ENCODE measurements around the gene INTS11.

The INTS11 gene

GRCh38 chr1:1353389-1354151 lies 29.1 kb upstream of the INTS11 start:
- peak overlapping the region; percentile 20 to 63 for H3K4me3 Mint-ChIP-seq

GRCh38 chr1:1352786-1353388 lies 28.4 kb upstream of the INTS11 start:
- H3K4me1 Mint-ChIP-seq (ENCODE audit: low read depth in 2 of 2): peaks cover 0 to 3% of the 10 kb centered on the region in 2 donors
- ATAC-seq (replicated peaks) (no peak), DNase-seq (no peak)
- no peaks in the 10 kb centered on the region for H3K9me3 Mint-ChIP-seq
- peaks cover 9% of the 10 kb centered on the region for H3K36me3 Mint-ChIP-seq (ENCODE audit: insufficient read depth)
- H3K27me3 Mint-ChIP-seq: peaks cover 11 to 40% of the 10 kb centered on the region in 2 donors
- H3K4me3 Mint-ChIP-seq: peak overlapping the region; percentile 57 to 66
- H3K27ac Mint-ChIP-seq: no peak overlapping the region

More at GRCh38 chr1:1353389-1354151, 29.1 kb upstream of the INTS11 start:
- no peak overlapping the region for H3K27ac Mint-ChIP-seq
- H3K27me3 Mint-ChIP-seq: peaks cover 18 to 47% of the 10 kb centered on the region in 2 donors
- no peaks in the 10 kb centered on the region for H3K9me3 Mint-ChIP-seq
- DNase-seq: no peak
- peaks cover 9% of the 10 kb centered on the region for H3K36me3 Mint-ChIP-seq (ENCODE audit: insufficient read depth)
- no peak for ATAC-seq (replicated peaks)
- peaks cover 0 to 3% of the 10 kb centered on the region in 2 donors for H3K4me1 Mint-ChIP-seq (ENCODE audit: low read depth in 2 of 2)

- H3K36me3 Mint-ChIP-seq (ENCODE audit: insufficient read depth): peaks cover 9% of the 10 kb centered on the region
- H3K9me3 Mint-ChIP-seq: no peaks in the 10 kb centered on the region
- peaks cover 9 to 29% of the 10 kb centered on the region in 2 donors for H3K27me3 Mint-ChIP-seq
- ATAC-seq (replicated peaks) (no peak), DNase-seq (no peak)
- peak overlapping the region in 1 of 2 donors; percentile 33 for H3K27ac Mint-ChIP-seq
- H3K4me3 Mint-ChIP-seq: peak overlapping the region; percentile 57 to 66
- H3K4me1 Mint-ChIP-seq (ENCODE audit: low read depth in 2 of 2): peaks cover 6 to 10% of the 10 kb centered on the region in 2 donors
Measured at GRCh38 chr1:1351511-1352427, 27.3 kb upstream of the INTS11 start.

- peak within 1 kb of the TSS; percentile 63 to 71 for H3K4me3 Mint-ChIP-seq
- ATAC-seq (replicated peaks) (peak; percentile 82), DNase-seq (peak; percentile 64 to 75 (median 69))
- H3K27ac Mint-ChIP-seq: peak within 1 kb of the TSS in 1 of 2 donors; percentile 6
- H3K4me1 Mint-ChIP-seq (ENCODE audit: low read depth in 2 of 2): peaks cover 8 to 13% of the 10 kb centered on the region in 2 donors
- H3K36me3 Mint-ChIP-seq (ENCODE audit: insufficient read depth): peaks cover 9% of the 10 kb centered on the region
- H3K9me3 Mint-ChIP-seq: no peaks in the 10 kb centered on the region
- peaks cover 9 to 26% of the 10 kb centered on the region in 2 donors for H3K27me3 Mint-ChIP-seq
Measured at GRCh38 chr1:1349256-1350012, 25.0 kb upstream of the INTS11 start, which contains the start of gene DVL1. Gene DVL1, minus strand, starts transcription at chr1:1349418. Its CDS starts 353 bp downstream, at chr1:1349065.

- Mint-ChIP-seq H3K27ac (peak overlapping the region in 1 of 2 donors; percentile 6), H3K36me3 (ENCODE audit: insufficient read depth) (peaks cover 5% of the 10 kb centered on the region), H3K4me1 (ENCODE audit: low read depth in 2 of 2) (peaks cover 8 to 14% of the 10 kb centered on the region in 2 donors), H3K9me3 (no peaks in the 10 kb centered on the region), H3K4me3 (peak overlapping the region; percentile 63 to 71), H3K27me3 (peaks cover 9 to 19% of the 10 kb centered on the region in 2 donors)
- DNase-seq (no peak), ATAC-seq (replicated peaks) (peak; percentile 40)
Measured at GRCh38 chr1:1348420-1349255, 24.2 kb upstream of the INTS11 start.

- Mint-ChIP-seq H3K9me3 (no peaks in the 10 kb centered on the region), H3K27me3 (peaks cover 7 to 11% of the 10 kb centered on the region in 2 donors), H3K4me1 (ENCODE audit: low read depth in 2 of 2) (peaks cover 8 to 18% of the 10 kb centered on the region in 2 donors), H3K4me3 (peak overlapping the region; percentile 63 to 71), H3K27ac (peak overlapping the region; percentile 35 to 76), H3K36me3 (ENCODE audit: insufficient read depth) (peaks cover 8% of the 10 kb centered on the region)
- ATAC-seq (replicated peaks): no peak
- DNase-seq: no peak
Measured at GRCh38 chr1:1347663-1348419, 23.4 kb upstream of the INTS11 start.

GRCh38 chr1:1347026-1347595 lies 22.7 kb upstream of the INTS11 start:
- H3K36me3 Mint-ChIP-seq (ENCODE audit: insufficient read depth): peaks cover 5% of the 10 kb centered on the region
- no peaks in the 10 kb centered on the region for H3K9me3 Mint-ChIP-seq
- peaks cover 8 to 15% of the 10 kb centered on the region in 2 donors for H3K4me1 Mint-ChIP-seq (ENCODE audit: low read depth in 2 of 2)
- peaks cover 0 to 3% of the 10 kb centered on the region in 2 donors for H3K27me3 Mint-ChIP-seq
- peak overlapping the region; percentile 35 to 76 for H3K27ac Mint-ChIP-seq
- no peak for ATAC-seq (replicated peaks)
- no peak for DNase-seq
- peak overlapping the region; percentile 63 to 71 for H3K4me3 Mint-ChIP-seq

GRCh38 chr1:1346501-1346890 lies 22.0 kb upstream of the INTS11 start:
- H3K9me3 Mint-ChIP-seq: no peaks in the 10 kb centered on the region
- H3K27me3 Mint-ChIP-seq: no peaks in the 10 kb centered on the region
- no peak overlapping the region for H3K27ac Mint-ChIP-seq
- DNase-seq (no peak), ATAC-seq (replicated peaks) (no peak)
- H3K4me3 Mint-ChIP-seq: no peak overlapping the region
- H3K4me1 Mint-ChIP-seq (ENCODE audit: low read depth in 2 of 2): peaks cover 8 to 15% of the 10 kb centered on the region in 2 donors
- peaks cover 4% of the 10 kb centered on the region for H3K36me3 Mint-ChIP-seq (ENCODE audit: insufficient read depth)

GRCh38 chr1:1345860-1346500 lies 21.5 kb upstream of the INTS11 start:
- Mint-ChIP-seq H3K27ac (peak overlapping the region in 1 of 2 donors; percentile 6), H3K27me3 (no peaks in the 10 kb centered on the region), H3K36me3 (ENCODE audit: insufficient read depth) (peaks cover 4% of the 10 kb centered on the region), H3K4me1 (ENCODE audit: low read depth in 2 of 2) (peaks cover 8 to 15% of the 10 kb centered on the region in 2 donors), H3K4me3 (no peak overlapping the region), H3K9me3 (no peaks in the 10 kb centered on the region)
- ATAC-seq (replicated peaks): no peak
- no peak for DNase-seq

GRCh38 chr1:1345384-1345783 lies 20.9 kb upstream of the INTS11 start:
- Mint-ChIP-seq H3K27ac (peak overlapping the region in 1 of 2 donors; percentile 6), H3K27me3 (no peaks in the 10 kb centered on the region), H3K4me1 (ENCODE audit: low read depth in 2 of 2) (peaks cover 8 to 15% of the 10 kb centered on the region in 2 donors), H3K9me3 (no peaks in the 10 kb centered on the region), H3K4me3 (no peak overlapping the region), H3K36me3 (ENCODE audit: insufficient read depth) (peaks cover 5% of the 10 kb centered on the region)
- ATAC-seq (replicated peaks): no peak
- no peak for DNase-seq
